ENCODE measurements around the gene CLIC6.

DNA sequence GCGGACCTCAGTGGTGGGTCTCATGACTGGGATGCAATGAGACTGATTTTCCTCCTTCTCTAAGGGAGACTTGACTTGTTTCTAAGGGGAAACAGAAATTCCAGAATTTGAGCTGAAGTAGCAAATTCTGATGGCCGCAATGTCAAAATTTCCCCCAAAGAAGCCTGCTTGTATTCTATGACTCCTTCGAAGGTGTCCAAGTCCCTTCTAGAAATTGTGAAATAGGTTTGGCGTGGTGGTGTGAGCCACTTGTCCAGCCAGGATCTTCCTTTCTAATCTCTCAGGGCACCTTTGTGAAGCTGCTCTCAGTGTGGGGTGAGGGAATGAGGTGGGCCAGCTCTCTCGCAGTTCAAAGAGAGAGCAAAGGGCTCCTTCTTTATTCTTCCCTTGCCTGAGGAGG is 19.9 kb downstream of the CLIC6 start:
- no peak for TF ChIP-seq POLR2AphosphoS5 (IDR thresholded peaks at IDR 0.05)
- TF ChIP-seq, protein P1, sequence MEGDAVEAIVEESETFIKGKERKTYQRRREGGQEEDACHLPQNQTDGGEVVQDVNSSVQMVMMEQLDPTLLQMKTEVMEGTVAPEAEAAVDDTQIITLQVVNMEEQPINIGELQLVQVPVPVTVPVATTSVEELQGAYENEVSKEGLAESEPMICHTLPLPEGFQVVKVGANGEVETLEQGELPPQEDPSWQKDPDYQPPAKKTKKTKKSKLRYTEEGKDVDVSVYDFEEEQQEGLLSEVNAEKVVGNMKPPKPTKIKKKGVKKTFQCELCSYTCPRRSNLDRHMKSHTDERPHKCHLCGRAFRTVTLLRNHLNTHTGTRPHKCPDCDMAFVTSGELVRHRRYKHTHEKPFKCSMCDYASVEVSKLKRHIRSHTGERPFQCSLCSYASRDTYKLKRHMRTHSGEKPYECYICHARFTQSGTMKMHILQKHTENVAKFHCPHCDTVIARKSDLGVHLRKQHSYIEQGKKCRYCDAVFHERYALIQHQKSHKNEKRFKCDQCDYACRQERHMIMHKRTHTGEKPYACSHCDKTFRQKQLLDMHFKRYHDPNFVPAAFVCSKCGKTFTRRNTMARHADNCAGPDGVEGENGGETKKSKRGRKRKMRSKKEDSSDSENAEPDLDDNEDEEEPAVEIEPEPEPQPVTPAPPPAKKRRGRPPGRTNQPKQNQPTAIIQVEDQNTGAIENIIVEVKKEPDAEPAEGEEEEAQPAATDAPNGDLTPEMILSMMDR (IDR thresholded peaks at IDR 0.05) = no peak

Measured in prostate gland (tissue), 2 donors.